OCI-LY3 (cell line): Measurements from ENCODE around the gene REN.

ENCODE experiments used
- EZH2phosphoT487 ChIP-seq: fragments of 200-600 bp; shearing (Covaris generic); IDR thresholded peaks from 2 replicates; pipeline ENCODE4 v1.6.1; 2018; ENCODE audit warnings: antibody characterized with exemption, mixed run types, low read depth
- TF ChIP-seq, protein P1 (sequence below): fragments of 200-600, 300-600 bp; sonication (generic); IDR thresholded peaks from 2 replicates; pipeline ENCODE4 v1.5.1; 2014; ENCODE audit warnings: antibody characterized with exemption, low read length, low read depth

DNA sequence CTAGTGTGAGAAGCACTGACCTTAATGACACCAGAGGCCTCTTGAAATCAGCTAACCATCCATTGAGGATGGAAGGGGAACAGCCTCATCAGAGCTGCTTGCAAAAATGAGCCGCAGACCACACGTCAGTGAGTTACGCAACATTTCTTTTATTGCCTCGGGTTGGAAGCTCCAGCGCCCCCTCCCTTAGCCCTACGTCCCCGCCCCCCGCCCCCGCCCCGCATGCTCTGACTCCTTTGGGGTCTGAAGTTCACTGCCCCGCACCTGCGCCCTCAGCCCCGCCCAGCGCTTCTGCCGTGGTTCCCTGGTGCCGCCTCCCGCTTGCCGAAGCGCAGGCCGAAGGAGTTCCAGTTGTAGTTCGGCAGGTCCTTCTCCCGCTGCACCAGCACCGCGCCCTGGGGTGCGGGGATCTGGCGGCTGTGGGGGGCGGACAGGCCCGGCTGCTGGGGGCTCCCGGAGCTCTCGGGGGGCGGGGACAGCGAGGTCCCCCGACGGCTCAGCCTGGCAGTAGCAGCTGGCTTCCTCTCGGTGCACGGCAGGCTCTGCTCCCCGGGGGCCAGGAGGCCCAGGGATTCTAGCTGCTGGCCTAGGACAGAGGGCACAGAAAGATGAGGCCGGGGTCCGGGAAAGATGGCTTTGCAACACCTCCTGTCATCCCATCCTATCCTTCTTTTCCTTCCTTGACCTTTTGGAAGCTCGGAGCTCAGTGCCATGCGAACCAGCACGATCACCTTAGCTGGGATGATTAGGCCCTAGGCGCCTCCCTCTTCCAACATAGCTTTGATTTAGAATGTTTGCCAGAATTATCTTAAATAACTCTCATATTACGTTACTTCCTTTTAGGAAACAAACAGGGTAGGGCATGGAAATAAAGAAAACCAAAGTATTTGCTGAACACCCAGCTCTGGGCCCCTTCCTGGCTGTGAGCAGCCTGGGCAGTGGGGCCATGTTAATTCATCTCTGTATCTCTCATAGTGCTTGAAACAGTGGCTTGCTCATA is 24.4 kb upstream of the REN start:
- TF ChIP-seq, protein P1, sequence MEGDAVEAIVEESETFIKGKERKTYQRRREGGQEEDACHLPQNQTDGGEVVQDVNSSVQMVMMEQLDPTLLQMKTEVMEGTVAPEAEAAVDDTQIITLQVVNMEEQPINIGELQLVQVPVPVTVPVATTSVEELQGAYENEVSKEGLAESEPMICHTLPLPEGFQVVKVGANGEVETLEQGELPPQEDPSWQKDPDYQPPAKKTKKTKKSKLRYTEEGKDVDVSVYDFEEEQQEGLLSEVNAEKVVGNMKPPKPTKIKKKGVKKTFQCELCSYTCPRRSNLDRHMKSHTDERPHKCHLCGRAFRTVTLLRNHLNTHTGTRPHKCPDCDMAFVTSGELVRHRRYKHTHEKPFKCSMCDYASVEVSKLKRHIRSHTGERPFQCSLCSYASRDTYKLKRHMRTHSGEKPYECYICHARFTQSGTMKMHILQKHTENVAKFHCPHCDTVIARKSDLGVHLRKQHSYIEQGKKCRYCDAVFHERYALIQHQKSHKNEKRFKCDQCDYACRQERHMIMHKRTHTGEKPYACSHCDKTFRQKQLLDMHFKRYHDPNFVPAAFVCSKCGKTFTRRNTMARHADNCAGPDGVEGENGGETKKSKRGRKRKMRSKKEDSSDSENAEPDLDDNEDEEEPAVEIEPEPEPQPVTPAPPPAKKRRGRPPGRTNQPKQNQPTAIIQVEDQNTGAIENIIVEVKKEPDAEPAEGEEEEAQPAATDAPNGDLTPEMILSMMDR: no peak
- no peak for TF ChIP-seq EZH2phosphoT487
